Nucleus accumbens (tissue), 56 donors: ENCODE measurements around the gene FXYD4.

Experiments used
- DNase-seq, 56 donors: peaks; one replicate each; lab custom pipeline; 2025; lab: John Stamatoyannopoulos, UW

The FXYD4 gene

GRCh38 chr10:43393606-43394360 is 22.3 kb downstream of the FXYD4 start:
- no peak for DNase-seq

GRCh38 chr10:43394868-43395267 is 23.4 kb downstream of the FXYD4 start:
- DNase-seq = no peak

GRCh38 chr10:43395571-43396060 is 24.2 kb downstream of the FXYD4 start:
- no peak for DNase-seq

GRCh38 chr10:43396061-43396927 is 24.9 kb downstream of the FXYD4 start:
- peak in 53 of 56 donors; percentile 22 to 89 (median 70) for DNase-seq

- DNase-seq = peak in 55 of 56 donors; percentile 22 to 89 (median 75)
These were observed 25.6 kb downstream of the FXYD4 start for GRCh38 chr10:43396928-43397624.

GRCh38 chr10:43398939-43399319 is 27.5 kb downstream of the FXYD4 start:
- no peak for DNase-seq

GRCh38 chr10:43399320-43400310 is 28.2 kb downstream of the FXYD4 start:
- no peak for DNase-seq

GRCh38 chr10:43401627-43402026 is 30.2 kb downstream of the FXYD4 start:
- DNase-seq = no peak

- no peak for DNase-seq
These were observed 30.7 kb downstream of the FXYD4 start for GRCh38 chr10:43402176-43402575.

GRCh38 chr10:43402880-43403452 is 31.5 kb downstream of the FXYD4 start:
- no peak for DNase-seq

- no peak for DNase-seq
These were observed 32.7 kb downstream of the FXYD4 start for GRCh38 chr10:43403911-43404703.

- no peak for DNase-seq
These were observed 33.3 kb downstream of the FXYD4 start for GRCh38 chr10:43404704-43405084.

- peak in 32 of 56 donors; percentile 17 to 60 (median 43) for DNase-seq
These were observed 35.7 kb downstream of the FXYD4 start for GRCh38 chr10:43407148-43407575.

- peak in 55 of 56 donors; percentile 17 to 90 (median 60) for DNase-seq
These were observed 36.3 kb downstream of the FXYD4 start for GRCh38 chr10:43407576-43408330.

- DNase-seq = peak in 1 of 56 donors; percentile 44
These were observed 36.9 kb downstream of the FXYD4 start for GRCh38 chr10:43408331-43408709.

GRCh38 chr10:43408710-43409384 is 37.4 kb downstream of the FXYD4 start, which contains the start of gene HNRNPF:
TSS of gene HNRNPF (minus strand) at chr10:43409186. CDS start at chr10:43387884, 21,302 bp downstream.
- DNase-seq = peak; percentile 56 to 98 (median 92)
